MG63 (cell line): Measurements from ENCODE around the gene LHFPL6. TPM values are rescaled to one million over a fixed set of nuclear protein-coding genes. Genes with fewer than 3 reads are reported as not detected.

Experiments
- DNase-seq: peaks from one replicate; pipeline ENCODE4 v3.0.0-alpha.2; 2020
- H3K27me3 ChIP-seq: fragments of 250-450 bp; sonication (Bioruptor Pico); 2 replicates; pipeline ENCODE4 v1.5.1; 2020; ENCODE audit warnings: mild to moderate bottlenecking, moderate library complexity
- H3K36me3 ChIP-seq: fragments of 250-450 bp; sonication (Bioruptor Pico); 2 replicates; pipeline ENCODE4 v1.5.1; 2020; ENCODE audit warnings: mild to moderate bottlenecking, moderate library complexity
- H3K4me3 ChIP-seq: fragments of 250-450 bp; sonication (Bioruptor Pico); 2 replicates; pipeline ENCODE4 v1.5.1; 2020; ENCODE audit warnings: mild to moderate bottlenecking, moderate library complexity
- H3K9me3 ChIP-seq: fragments of 250-450 bp; sonication (Bioruptor Pico); 2 replicates; pipeline ENCODE4 v1.5.1; 2020; ENCODE audit warnings: mild to moderate bottlenecking, moderate library complexity
- total RNA-seq: library from RNA; depleted of rRNA; stranded (reverse); fragments of >200 nt; shearing (Covaris generic); gene quantifications from 2 replicates; pipeline ENCODE4 v1.2.3, GENCODE V29; 2014; ENCODE audit warnings: low replicate concordance

Gene LHFPL6
- total RNA-seq, 1 experiment from 2014 or later = 71.5 TPM

DNA sequence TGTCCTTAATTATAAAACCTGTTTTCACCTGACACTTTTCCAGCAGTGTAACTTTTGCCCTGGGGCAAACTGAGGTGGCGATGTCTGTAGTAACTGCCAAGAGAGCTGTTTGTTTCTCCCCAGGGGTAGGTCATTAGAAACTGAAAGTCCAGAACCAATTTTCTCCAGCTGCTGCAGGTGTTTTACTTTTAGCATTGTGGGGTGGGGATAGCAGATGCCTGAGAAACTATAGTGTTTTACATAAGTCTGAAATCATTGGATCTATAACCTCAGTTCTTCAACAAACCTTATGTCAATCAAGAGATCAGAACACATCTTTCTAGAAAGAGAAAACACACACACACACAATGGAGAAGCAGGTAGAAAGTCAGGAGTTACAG is 92.7 kb downstream of the LHFPL6 start:
- H3K27me3 ChIP-seq = no peaks in the 10 kb centered on the region
- no peak overlapping the region for H3K4me3 ChIP-seq
- H3K9me3 ChIP-seq = no peaks in the 10 kb centered on the region; the same call in none of the 2 replicates
- peaks cover 5% of the 10 kb centered on the region for H3K36me3 ChIP-seq
- no peak for DNase-seq

GRCh38 chr13:39509616-39510315 is 93.2 kb downstream of the LHFPL6 start:
- Histone ChIP-seq H3K36me3 (peaks cover 9% of the 10 kb centered on the region), H3K9me3 (no peaks in the 10 kb centered on the region; the same call in none of the 2 replicates), H3K27me3 (no peaks in the 10 kb centered on the region), H3K4me3 (no peak overlapping the region)
- no peak for DNase-seq

- no peak overlapping the region for H3K4me3 ChIP-seq
- H3K9me3 ChIP-seq = no peaks in the 10 kb centered on the region; the same call in none of the 2 replicates
- peak; percentile 75 for DNase-seq
- peaks cover 12% of the 10 kb centered on the region for H3K36me3 ChIP-seq
- no peaks in the 10 kb centered on the region for H3K27me3 ChIP-seq
Measured at GRCh38 chr13:39506559-39507390, 96.2 kb downstream of the LHFPL6 start.

GRCh38 chr13:39505151-39505550 is 97.8 kb downstream of the LHFPL6 start:
- Histone ChIP-seq H3K36me3 (peaks cover 12% of the 10 kb centered on the region), H3K9me3 (no peaks in the 10 kb centered on the region; the same call in none of the 2 replicates), H3K4me3 (no peak overlapping the region), H3K27me3 (no peaks in the 10 kb centered on the region)
- no peak for DNase-seq

- H3K36me3 ChIP-seq = peaks cover 7% of the 10 kb centered on the region
- H3K4me3 ChIP-seq = no peak overlapping the region
- DNase-seq = no peak
- no peaks in the 10 kb centered on the region for H3K27me3 ChIP-seq
- no peaks in the 10 kb centered on the region for H3K9me3 ChIP-seq
Measured at GRCh38 chr13:39503048-39503447, 99.9 kb downstream of the LHFPL6 start.

DNA sequence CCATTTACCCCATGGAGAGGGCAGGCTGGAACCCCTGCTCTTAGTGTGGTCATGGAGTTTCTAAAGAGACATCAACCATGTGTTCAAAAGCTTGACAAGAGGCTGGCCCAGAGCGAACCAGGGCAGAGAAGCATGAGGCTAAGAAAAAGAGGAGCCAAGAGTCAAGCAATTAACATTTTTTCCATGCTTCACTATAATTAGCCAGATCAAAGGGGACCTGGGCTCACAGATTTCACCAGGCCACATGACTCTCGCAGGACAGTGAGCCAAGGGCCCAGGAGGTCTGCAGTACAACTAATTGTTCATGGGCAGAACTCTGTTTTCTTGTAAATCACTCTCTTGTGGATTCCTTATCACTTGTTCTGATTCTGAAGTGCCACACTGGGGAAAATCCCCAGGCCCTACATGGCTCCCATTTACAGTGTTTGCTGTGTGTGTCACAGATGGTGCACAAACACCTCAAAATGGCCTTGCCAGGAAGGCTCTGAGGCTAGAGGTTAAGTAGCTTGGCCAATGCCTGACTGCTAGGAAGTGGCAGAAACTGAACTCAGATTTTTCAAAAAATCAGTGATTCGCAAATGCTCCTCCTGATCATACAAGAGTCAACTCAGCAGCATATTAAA is 101.2 kb downstream of the LHFPL6 start:
- Histone ChIP-seq H3K4me3 (no peak overlapping the region), H3K27me3 (no peaks in the 10 kb centered on the region), H3K9me3 (no peaks in the 10 kb centered on the region), H3K36me3 (peaks cover 7% of the 10 kb centered on the region)
- DNase-seq = no peak

- Histone ChIP-seq H3K9me3 (no peaks in the 10 kb centered on the region), H3K27me3 (no peaks in the 10 kb centered on the region), H3K4me3 (no peak overlapping the region), H3K36me3 (peaks cover 2% of the 10 kb centered on the region; the same call in 1 of the 2 replicates)
- peak; percentile 18 for DNase-seq
Measured at GRCh38 chr13:39499604-39500003, 103.4 kb downstream of the LHFPL6 start.

- no peaks in the 10 kb centered on the region for H3K27me3 ChIP-seq
- H3K36me3 ChIP-seq = no peaks in the 10 kb centered on the region
- H3K9me3 ChIP-seq = no peaks in the 10 kb centered on the region
- DNase-seq = no peak
- no peak overlapping the region for H3K4me3 ChIP-seq
Measured at GRCh38 chr13:39498471-39499114, 104.4 kb downstream of the LHFPL6 start.

DNA sequence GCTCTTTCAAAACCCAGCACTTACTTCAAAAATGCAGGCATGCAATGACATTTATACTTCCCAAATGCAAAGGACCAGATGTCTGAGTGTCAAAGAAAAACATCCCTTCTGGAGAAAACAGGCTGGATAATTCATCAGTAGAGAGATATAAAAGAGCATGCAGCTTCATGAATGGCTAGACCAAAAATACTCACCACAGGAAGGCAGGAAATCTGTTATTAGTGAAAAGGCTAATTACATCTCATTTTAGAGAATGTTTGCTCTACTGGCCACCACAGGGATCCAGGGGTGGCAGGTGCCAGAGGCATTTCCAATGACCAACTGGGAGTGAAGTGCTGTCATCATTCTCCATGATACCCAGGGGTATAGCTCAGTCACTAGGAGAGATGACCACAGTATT is 106.5 kb downstream of the LHFPL6 start:
- H3K36me3 ChIP-seq = no peaks in the 10 kb centered on the region
- H3K4me3 ChIP-seq = no peak overlapping the region
- H3K27me3 ChIP-seq = no peaks in the 10 kb centered on the region
- DNase-seq = no peak
- no peaks in the 10 kb centered on the region for H3K9me3 ChIP-seq

DNA sequence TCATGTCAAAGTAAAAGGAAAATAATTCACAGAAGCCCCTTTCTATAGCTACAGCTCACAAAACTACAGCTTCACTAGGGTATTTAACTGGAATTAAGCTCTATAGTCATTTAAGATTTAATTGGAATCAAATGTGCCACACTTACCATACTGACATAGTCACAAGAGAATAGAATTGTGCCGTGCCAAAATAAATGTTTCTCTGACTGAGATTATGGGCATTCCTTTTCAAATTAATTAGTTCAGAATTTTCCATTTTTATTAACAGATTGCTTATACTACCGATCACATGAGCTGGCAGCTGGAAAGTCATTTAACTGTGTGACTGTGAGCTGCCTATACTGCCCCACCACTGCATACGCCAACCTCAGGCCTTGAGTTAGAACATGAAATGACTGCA is 108.4 kb downstream of the LHFPL6 start:
- H3K4me3 ChIP-seq = no peak overlapping the region
- no peaks in the 10 kb centered on the region for H3K27me3 ChIP-seq
- DNase-seq = no peak
- H3K9me3 ChIP-seq = no peaks in the 10 kb centered on the region
- no peaks in the 10 kb centered on the region for H3K36me3 ChIP-seq

- Histone ChIP-seq H3K4me3 (no peak overlapping the region), H3K36me3 (no peaks in the 10 kb centered on the region), H3K9me3 (no peaks in the 10 kb centered on the region), H3K27me3 (no peaks in the 10 kb centered on the region)
- no peak for DNase-seq
Measured at GRCh38 chr13:39494006-39494405, 109.0 kb downstream of the LHFPL6 start.

GRCh38 chr13:39490136-39490535 is 112.9 kb downstream of the LHFPL6 start:
- Histone ChIP-seq H3K9me3 (no peaks in the 10 kb centered on the region), H3K27me3 (no peaks in the 10 kb centered on the region), H3K36me3 (no peaks in the 10 kb centered on the region), H3K4me3 (no peak overlapping the region)
- no peak for DNase-seq

DNA sequence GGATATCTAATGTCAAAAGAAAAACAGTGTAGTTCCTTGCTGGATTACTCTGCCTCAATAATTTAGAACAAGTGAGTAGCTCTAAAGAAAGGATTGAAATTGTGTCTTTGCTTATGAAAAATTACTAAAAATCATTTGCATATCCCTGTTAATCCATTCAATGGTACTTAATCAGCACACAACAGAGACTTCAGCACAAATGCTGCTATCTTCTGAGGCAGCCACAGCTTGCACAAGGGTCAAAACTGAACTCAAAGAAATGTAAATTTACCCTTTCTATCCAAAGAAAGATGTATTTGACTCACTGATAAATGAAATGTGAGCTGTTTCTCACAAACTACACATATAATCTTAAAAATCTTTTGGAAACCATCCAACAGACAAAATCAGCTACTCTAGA is 116.2 kb downstream of the LHFPL6 start:
- Histone ChIP-seq H3K9me3 (no peaks in the 10 kb centered on the region), H3K36me3 (no peaks in the 10 kb centered on the region), H3K27me3 (no peaks in the 10 kb centered on the region), H3K4me3 (no peak overlapping the region)
- no peak for DNase-seq

DNA sequence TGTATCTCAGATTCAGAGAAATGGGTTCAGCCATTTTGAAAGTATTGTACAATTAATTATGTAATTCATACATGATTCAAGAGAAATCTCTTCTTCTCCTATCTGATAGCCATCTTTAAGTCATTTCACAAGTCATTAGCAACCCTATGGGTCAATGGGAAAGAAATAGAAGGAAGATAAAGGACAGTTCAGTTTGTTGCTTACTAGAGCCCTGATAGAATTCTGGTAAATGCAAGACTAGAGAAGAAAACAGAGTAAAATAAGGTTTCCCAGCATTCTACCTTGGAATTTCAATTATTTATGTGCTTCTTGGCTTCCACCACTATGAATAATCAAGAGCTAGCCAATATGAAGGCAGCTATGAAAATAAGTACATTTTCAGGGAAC is 117.7 kb downstream of the LHFPL6 start:
- H3K36me3 ChIP-seq = no peaks in the 10 kb centered on the region
- DNase-seq = no peak
- H3K9me3 ChIP-seq = no peaks in the 10 kb centered on the region
- no peak overlapping the region for H3K4me3 ChIP-seq
- H3K27me3 ChIP-seq = no peaks in the 10 kb centered on the region

DNA sequence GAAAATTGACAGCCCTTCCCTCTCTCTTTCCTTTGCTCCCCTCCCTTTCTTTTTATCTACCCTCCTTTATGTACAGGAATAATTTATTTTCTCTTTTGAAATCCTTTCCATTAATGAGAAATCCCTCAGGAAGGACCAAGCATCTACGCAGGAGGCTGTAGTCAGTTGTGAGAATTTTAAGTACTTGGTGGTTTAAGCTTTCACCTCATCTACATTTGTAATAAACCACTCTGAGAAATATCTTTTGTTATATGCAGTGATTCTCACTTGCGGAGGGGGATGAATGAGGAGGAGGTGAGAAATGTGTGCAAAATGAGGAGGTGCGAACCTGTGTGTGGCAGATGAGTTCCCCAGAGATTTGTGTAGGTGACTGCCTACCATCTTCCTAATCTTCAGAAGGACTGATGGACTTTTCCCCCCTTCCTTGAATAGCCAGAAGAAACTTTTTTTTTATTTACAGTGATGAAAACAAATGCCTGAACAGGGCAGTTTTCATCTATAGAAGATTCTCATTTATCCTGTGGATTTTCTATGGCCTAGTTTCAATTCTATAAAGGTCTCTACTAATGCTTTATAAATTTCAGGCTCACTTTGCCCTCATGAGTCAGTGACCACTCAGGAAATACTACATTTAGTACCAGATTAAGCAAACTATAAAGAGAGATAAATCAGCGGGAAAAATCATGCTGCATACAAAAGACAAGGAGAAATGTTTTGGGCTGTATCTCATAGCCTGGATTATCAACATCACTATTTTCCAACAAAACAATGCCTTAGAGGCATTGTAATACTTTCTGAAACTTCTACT is 118.3 kb downstream of the LHFPL6 start:
- Histone ChIP-seq H3K36me3 (no peaks in the 10 kb centered on the region), H3K27me3 (no peaks in the 10 kb centered on the region), H3K9me3 (no peaks in the 10 kb centered on the region), H3K4me3 (no peak overlapping the region)
- DNase-seq = no peak

- Histone ChIP-seq H3K9me3 (no peaks in the 10 kb centered on the region), H3K4me3 (no peak overlapping the region), H3K27me3 (no peaks in the 10 kb centered on the region), H3K36me3 (no peaks in the 10 kb centered on the region)
- no peak for DNase-seq
Measured at GRCh38 chr13:39483326-39483725, 119.7 kb downstream of the LHFPL6 start.
